Measurements from ENCODE around the gene SARDH.

DNA sequence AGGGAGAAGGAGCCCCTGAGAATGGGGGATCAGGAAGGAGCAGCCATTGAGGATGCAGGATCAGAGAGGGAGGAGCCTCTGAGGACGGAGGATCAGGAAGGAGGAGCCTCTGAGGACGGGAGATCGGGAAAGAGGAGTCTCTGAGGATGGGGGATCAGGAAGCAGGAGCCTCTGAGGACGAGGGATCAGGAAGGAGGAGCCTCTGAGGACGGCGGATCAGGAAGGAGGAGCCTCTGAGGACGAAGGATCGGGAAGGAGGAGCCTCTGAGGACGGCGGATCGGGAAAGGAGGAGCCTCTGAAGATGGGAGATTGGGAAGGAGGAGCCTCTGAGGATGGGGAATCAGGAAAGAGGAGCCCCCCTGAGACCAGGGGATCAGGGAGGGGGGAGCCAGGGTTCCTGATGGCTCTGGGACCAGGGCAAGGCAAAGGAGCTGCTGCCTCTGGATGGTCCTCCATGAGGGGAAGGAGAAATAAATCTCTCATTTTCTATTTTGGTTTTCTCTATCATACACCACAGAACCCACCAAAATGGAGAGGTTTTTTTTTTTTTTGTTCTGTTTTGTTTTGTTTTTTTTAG lies 22.6 kb upstream of the SARDH start:
- TF ChIP-seq, protein P1, sequence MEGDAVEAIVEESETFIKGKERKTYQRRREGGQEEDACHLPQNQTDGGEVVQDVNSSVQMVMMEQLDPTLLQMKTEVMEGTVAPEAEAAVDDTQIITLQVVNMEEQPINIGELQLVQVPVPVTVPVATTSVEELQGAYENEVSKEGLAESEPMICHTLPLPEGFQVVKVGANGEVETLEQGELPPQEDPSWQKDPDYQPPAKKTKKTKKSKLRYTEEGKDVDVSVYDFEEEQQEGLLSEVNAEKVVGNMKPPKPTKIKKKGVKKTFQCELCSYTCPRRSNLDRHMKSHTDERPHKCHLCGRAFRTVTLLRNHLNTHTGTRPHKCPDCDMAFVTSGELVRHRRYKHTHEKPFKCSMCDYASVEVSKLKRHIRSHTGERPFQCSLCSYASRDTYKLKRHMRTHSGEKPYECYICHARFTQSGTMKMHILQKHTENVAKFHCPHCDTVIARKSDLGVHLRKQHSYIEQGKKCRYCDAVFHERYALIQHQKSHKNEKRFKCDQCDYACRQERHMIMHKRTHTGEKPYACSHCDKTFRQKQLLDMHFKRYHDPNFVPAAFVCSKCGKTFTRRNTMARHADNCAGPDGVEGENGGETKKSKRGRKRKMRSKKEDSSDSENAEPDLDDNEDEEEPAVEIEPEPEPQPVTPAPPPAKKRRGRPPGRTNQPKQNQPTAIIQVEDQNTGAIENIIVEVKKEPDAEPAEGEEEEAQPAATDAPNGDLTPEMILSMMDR (IDR thresholded peaks at IDR 0.05), result no peak
- TF ChIP-seq EZH2 (IDR thresholded peaks at IDR 0.05; ENCODE audit: borderline replicate concordance, insufficient read depth, low read depth, low read length, poor library complexity, severe bottlenecking), result no peak
